DND-41 (cell line): ENCODE data around the gene FIGLA.

Experiments used
- ATAC-seq: fragments of 200-7000 bp; cut with Tn5 transposase; 3 replicates; pipeline ENCODE4 v1.9.1; 2021; ENCODE audit warnings: low read depth; ENCODE audit not compliant: insufficient read depth
- DNase-seq: peaks from one replicate; pipeline ENCODE4 v3.0.0-alpha.2; 2020
- H2AFZ ChIP-seq: 2 replicates; pipeline ENCODE4 v1.6.0; 2012; ENCODE audit warnings: low read depth, low read length
- H3K27ac ChIP-seq: 2 replicates; pipeline ENCODE4 v1.5.1; 2012; ENCODE audit warnings: low read length, inconsistent platforms
- H3K27me3 ChIP-seq: fragments of 200-600 bp; sonication (generic); 2 replicates; pipeline ENCODE4 v1.6.0; 2012; ENCODE audit warnings: low read length, mild to moderate bottlenecking, inconsistent platforms; ENCODE audit not compliant: insufficient read depth, poor library complexity
- H3K36me3 ChIP-seq: 2 replicates; pipeline ENCODE4 v1.5.1; 2012; ENCODE audit warnings: low read length, inconsistent platforms; ENCODE audit not compliant: insufficient read depth
- H3K4me1 ChIP-seq: 2 replicates; pipeline ENCODE4 v1.5.1; 2012; ENCODE audit warnings: mild to moderate bottlenecking, low read length; ENCODE audit not compliant: insufficient read depth
- H3K4me2 ChIP-seq: 2 replicates; pipeline ENCODE4 v1.6.0; 2012; ENCODE audit warnings: mild to moderate bottlenecking, moderate library complexity, low read length, inconsistent platforms; ENCODE audit not compliant: insufficient read depth
- H3K4me3 ChIP-seq, 2 experiments: fragments of 200-600 bp in 1 of 2; shearing (Covaris generic) in 1 of 2; 2 replicates each; pipeline ENCODE4 v1.5.1; 2012 to 2016; ENCODE audit warnings: inconsistent platforms in 2 of 2, low read length in 2 of 2, mild to moderate bottlenecking in 2 of 2, low read depth in 1 of 2, moderate library complexity in 1 of 2
- H3K79me2 ChIP-seq: 2 replicates; pipeline ENCODE4 v1.6.0; 2012; ENCODE audit warnings: low read length, inconsistent platforms; ENCODE audit not compliant: insufficient read depth
- H3K9ac ChIP-seq: 2 replicates; pipeline ENCODE4 v1.6.0; 2012; ENCODE audit warnings: low read depth, mild to moderate bottlenecking, inconsistent platforms, low read length, moderate library complexity
- H3K9me3 ChIP-seq: 2 replicates; pipeline ENCODE4 v1.5.1; 2012; ENCODE audit warnings: low read length, moderate library complexity, mild to moderate bottlenecking, inconsistent platforms; ENCODE audit not compliant: insufficient read depth, severe bottlenecking
- H4K20me1 ChIP-seq: 2 replicates; pipeline ENCODE4 v1.6.0; 2012; ENCODE audit warnings: low read length; ENCODE audit not compliant: insufficient read depth
- EZH2 ChIP-seq: IDR thresholded peaks from 3 replicates; pipeline ENCODE4 v1.6.1; 2012; ENCODE audit warnings: borderline replicate concordance, low read depth, mild to moderate bottlenecking, moderate library complexity, low read length, inconsistent platforms; ENCODE audit not compliant: severe bottlenecking
- TF ChIP-seq, protein P1 (sequence below): IDR thresholded peaks from 2 replicates; pipeline ENCODE4 v1.5.1; 2012; ENCODE audit warnings: borderline replicate concordance, low read length, moderate library complexity, mild to moderate bottlenecking; ENCODE audit not compliant: poor library complexity, severe bottlenecking; ENCODE audit errors: extremely low read depth

Gene FIGLA

GRCh38 chr2:70817284-70817954, 27.0 kb upstream of the FIGLA start:
- no peaks in the 10 kb centered on the region for H3K79me2 ChIP-seq
- H3K36me3 ChIP-seq, result no peaks in the 10 kb centered on the region
- DNase-seq, result no peak
- H4K20me1 ChIP-seq, result no peaks in the 10 kb centered on the region
- H3K9ac ChIP-seq, result no peak overlapping the region
- no peaks in the 10 kb centered on the region for H3K9me3 ChIP-seq
- peaks cover 35% of the 10 kb centered on the region for H3K27me3 ChIP-seq
- no peak overlapping the region for H2AFZ ChIP-seq
- H3K4me2 ChIP-seq, result no peak overlapping the region
- no peak for ATAC-seq
- H3K4me3 ChIP-seq, result no peak overlapping the region
- H3K4me1 ChIP-seq, result no peaks in the 10 kb centered on the region
- no peak for TF ChIP-seq EZH2
- TF ChIP-seq, protein P1, sequence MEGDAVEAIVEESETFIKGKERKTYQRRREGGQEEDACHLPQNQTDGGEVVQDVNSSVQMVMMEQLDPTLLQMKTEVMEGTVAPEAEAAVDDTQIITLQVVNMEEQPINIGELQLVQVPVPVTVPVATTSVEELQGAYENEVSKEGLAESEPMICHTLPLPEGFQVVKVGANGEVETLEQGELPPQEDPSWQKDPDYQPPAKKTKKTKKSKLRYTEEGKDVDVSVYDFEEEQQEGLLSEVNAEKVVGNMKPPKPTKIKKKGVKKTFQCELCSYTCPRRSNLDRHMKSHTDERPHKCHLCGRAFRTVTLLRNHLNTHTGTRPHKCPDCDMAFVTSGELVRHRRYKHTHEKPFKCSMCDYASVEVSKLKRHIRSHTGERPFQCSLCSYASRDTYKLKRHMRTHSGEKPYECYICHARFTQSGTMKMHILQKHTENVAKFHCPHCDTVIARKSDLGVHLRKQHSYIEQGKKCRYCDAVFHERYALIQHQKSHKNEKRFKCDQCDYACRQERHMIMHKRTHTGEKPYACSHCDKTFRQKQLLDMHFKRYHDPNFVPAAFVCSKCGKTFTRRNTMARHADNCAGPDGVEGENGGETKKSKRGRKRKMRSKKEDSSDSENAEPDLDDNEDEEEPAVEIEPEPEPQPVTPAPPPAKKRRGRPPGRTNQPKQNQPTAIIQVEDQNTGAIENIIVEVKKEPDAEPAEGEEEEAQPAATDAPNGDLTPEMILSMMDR, result no peak
- H3K27ac ChIP-seq, result no peak overlapping the region

- ATAC-seq (no peak), DNase-seq (no peak)
- TF ChIP-seq EZH2, result no peak
- TF ChIP-seq, protein P1, result no peak
- Histone ChIP-seq H3K4me1 (no peaks in the 10 kb centered on the region), H4K20me1 (no peaks in the 10 kb centered on the region), H3K9me3 (no peaks in the 10 kb centered on the region), H3K4me2 (no peak overlapping the region), H2AFZ (no peak overlapping the region), H3K79me2 (no peaks in the 10 kb centered on the region), H3K27ac (no peak overlapping the region), H3K4me3 (no peak overlapping the region), H3K36me3 (no peaks in the 10 kb centered on the region), H3K27me3 (peaks cover 29% of the 10 kb centered on the region), H3K9ac (no peak overlapping the region)
These were observed 26.3 kb upstream of the FIGLA start for GRCh38 chr2:70816726-70817125.

DNA sequence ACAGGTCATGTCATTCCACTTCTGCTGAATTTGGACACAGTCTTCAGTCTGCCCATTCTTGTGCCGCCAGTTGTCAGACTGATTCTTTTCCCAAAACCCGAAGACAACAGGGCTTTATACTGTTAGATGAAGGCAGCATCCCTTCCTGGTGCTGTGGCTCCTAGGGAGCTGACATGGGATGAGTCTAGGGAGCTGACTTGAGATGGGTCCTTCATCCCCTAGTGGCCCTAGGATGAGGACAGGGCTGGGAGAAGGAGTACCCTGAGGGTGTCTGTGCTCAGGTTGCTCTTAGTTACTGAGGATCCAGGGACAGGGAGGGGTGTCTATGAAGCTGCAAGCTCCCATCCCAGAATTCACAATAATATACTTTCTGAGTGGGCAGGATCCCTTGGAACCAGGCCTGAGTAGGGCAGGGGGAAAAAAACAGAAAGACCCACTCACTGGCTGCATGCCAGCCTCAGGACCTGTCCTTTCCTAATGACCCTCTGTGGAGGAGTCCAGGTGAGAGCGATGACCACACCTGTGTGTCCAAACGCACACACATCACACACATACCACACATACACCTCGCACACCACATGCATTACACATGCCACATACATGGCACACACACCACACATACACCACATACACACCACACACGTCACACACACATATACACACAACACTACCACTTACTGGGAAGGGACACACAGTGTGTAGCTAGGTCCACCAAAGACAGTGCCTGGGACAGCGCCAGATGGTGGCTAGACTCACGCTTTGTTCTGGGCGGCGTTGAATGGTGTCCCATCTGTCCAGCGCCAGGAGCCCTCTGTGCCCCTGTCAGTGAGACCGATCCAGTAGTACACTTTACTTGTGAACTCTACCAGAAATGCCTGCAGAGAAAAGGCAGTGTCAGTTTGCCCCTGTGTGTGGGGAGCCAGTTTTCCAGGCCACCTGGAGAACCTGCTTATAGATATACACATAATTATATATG, 18.8 kb upstream of the FIGLA start:
- Histone ChIP-seq H3K27ac (no peak overlapping the region), H3K9me3 (no peaks in the 10 kb centered on the region), H3K4me1 (no peaks in the 10 kb centered on the region), H2AFZ (no peak overlapping the region), H3K79me2 (no peaks in the 10 kb centered on the region), H3K4me2 (no peak overlapping the region), H4K20me1 (no peaks in the 10 kb centered on the region), H3K9ac (no peak overlapping the region), H3K27me3 (peaks cover 4% of the 10 kb centered on the region), H3K36me3 (no peaks in the 10 kb centered on the region), H3K4me3 (no peak overlapping the region)
- no peak for ATAC-seq
- DNase-seq, result no peak
- TF ChIP-seq, protein P1, result no peak
- no peak for TF ChIP-seq EZH2
